Skin epidermis (tissue), 12 donors: ENCODE measurements around the gene ISM1.

Experiments used
- H3K27ac ChIP-seq, 21 experiments: fragments of 200-600 bp; sonication (generic) in 11 of 21; one replicate each; pipeline ENCODE4 v1.5.0; 2020; ENCODE audit warnings: mild to moderate bottlenecking in 3 of 21, inconsistent platforms in 2 of 21, moderate library complexity in 2 of 21
- H3K4me3 ChIP-seq, 7 experiments: fragments of 200-600 bp; sonication (generic) in 2 of 7; one replicate each; pipeline ENCODE4 v1.5.0; 2020; ENCODE audit warnings: inconsistent platforms in 2 of 7, mild to moderate bottlenecking in 2 of 7, moderate library complexity in 1 of 7

Gene ISM1

GRCh38 chr20:13336308-13337089 lies 115.4 kb downstream of the ISM1 start:
- H3K4me3 ChIP-seq, result no peak overlapping the region
- H3K27ac ChIP-seq, result peak overlapping the region in 3 of 21 experiments; percentile 1 to 59 (median 15)

DNA sequence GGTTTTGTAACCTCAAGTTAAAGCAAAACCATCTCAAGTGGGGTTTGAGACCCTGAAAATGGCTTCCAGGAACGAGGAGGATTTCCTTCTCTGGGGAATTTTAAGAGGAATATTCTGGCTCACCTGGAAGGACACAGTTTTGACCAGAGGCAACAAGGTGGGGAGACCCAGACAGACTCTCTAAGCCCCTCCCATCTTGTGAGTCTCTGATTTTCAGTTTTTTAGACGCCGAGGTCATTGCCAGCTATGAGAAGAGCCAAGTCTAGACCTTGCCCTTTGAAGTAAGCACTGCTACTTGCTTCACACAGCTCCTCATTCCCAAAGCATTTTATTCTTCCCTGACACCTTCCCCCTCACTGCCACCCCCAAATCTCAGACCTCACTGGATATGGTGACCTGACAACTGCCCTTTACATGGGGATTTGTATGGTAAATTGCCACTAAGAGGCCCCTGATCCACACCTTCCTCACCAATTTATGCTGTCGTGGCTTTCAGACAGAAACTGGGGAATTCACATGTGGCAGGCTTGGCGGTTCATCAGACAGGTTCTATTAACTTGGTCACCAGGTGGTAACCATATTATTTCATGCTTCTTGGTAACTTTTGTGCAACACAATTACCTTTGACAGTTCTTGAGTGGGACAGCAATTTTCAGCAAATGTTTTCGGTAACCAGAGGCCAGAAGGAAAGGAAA lies 116.2 kb downstream of the ISM1 start:
- Histone ChIP-seq H3K27ac (peak overlapping the region in 3 of 21 experiments; percentile 15 to 59 (median 21)), H3K4me3 (no peak overlapping the region)

DNA sequence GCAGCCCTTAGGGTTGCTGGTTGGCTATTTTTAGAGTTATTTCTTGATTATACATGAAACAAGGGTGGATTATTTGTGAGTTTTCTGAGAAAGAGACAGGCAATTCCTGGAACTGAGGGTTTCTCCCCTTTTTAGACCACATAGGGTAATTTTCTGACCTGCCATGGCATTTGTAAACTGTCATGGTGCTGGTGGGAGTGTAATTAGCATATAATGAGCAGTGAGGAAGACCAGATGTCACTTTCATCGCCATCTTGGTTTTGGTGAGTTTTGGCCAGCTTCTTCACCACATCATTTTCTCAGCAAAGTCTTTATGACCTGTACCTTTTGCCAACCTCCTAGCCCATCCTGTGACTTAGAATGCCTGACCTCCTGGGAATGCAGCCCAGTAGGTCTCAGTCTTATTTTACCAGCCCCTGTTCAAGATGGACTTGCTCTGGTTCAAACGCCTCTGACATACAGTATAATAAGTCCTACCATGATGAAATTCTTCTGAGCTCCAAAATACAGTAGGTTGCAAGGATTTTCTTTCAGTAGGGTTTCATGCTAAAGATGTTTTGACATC lies 117.1 kb downstream of the ISM1 start:
- no peak overlapping the region for H3K4me3 ChIP-seq
- H3K27ac ChIP-seq, result peak overlapping the region in 1 of 21 experiments; percentile 42

- Histone ChIP-seq H3K27ac (peak overlapping the region in 1 of 21 experiments; percentile 59), H3K4me3 (no peak overlapping the region)
These were observed 117.9 kb downstream of the ISM1 start for GRCh38 chr20:13338999-13339411.

GRCh38 chr20:13340088-13340487 lies 119.0 kb downstream of the ISM1 start:
- peak overlapping the region in 2 of 21 experiments; percentile 18 to 59 for H3K27ac ChIP-seq

GRCh38 chr20:13341737-13342393 lies 120.8 kb downstream of the ISM1 start:
- Histone ChIP-seq H3K27ac (peak overlapping the region in 11 of 21 experiments; percentile 3 to 70 (median 48)), H3K4me3 (no peak overlapping the region)

More at GRCh38 chr20:13340088-13340487, 119.0 kb downstream of the ISM1 start:
- no peak overlapping the region for H3K4me3 ChIP-seq

GRCh38 chr20:13342469-13343242 lies 121.6 kb downstream of the ISM1 start:
- peak overlapping the region in 14 of 21 experiments; percentile 3 to 70 (median 50) for H3K27ac ChIP-seq
- H3K4me3 ChIP-seq, result no peak overlapping the region

- Histone ChIP-seq H3K4me3 (no peak overlapping the region), H3K27ac (peak overlapping the region in 1 of 21 experiments; percentile 66)
These were observed 123.6 kb downstream of the ISM1 start for GRCh38 chr20:13344671-13345070.

GRCh38 chr20:13348311-13349234 lies 127.5 kb downstream of the ISM1 start:
- Histone ChIP-seq H3K27ac (peak overlapping the region in 2 of 21 experiments; percentile 13 to 73), H3K4me3 (no peak overlapping the region)

- H3K4me3 ChIP-seq, result no peak overlapping the region
These were observed 128.1 kb downstream of the ISM1 start for GRCh38 chr20:13349235-13349604.

More at GRCh38 chr20:13349235-13349604, 128.1 kb downstream of the ISM1 start:
- peak overlapping the region in 2 of 21 experiments; percentile 13 to 73 for H3K27ac ChIP-seq
